H1 (cell line): ENCODE data around the gene FBXO2. TPM values are rescaled to one million over a fixed set of nuclear protein-coding genes. Genes with fewer than 3 reads are reported as not detected.
A peak's percentile ranks its signal among the peaks of the same experiment; 100 is the strongest.

Source experiments
- CBX5 ChIP-seq: fragments of 300-800, 300-1000 bp; sonication (generic); IDR thresholded peaks from 2 replicates; pipeline ENCODE4 v1.7.1; 2016; ENCODE audit warnings: antibody characterized with exemption, low read length, low read depth
- CHD1 ChIP-seq: IDR thresholded peaks from 2 replicates; pipeline ENCODE4 v1.6.1; 2012; ENCODE audit warnings: low read depth, low read length, improper control_type of control experiment
- CTCF ChIP-seq, 3 experiments: IDR thresholded peaks; 1 replicate in 2 of 3; 2 replicates in 1 of 3; pipeline versions ENCODE4 v1.5.1 to v1.6.1; 2011; ENCODE audit warnings: low read length in 3 of 3, mild to moderate bottlenecking in 3 of 3, inconsistent platforms in 2 of 3, low read depth in 1 of 3, moderate library complexity in 1 of 3; ENCODE audit not compliant: insufficient read depth in 1 of 3; ENCODE audit errors: control extremely low read depth in 1 of 3
- HDAC2 ChIP-seq, 2 experiments: fragments of 300-600 bp in 1 of 2; sonication (generic) in 1 of 2; IDR thresholded peaks; 2 replicates each; pipeline ENCODE4 v1.6.1; 2011 to 2012; ENCODE audit warnings: low read depth in 2 of 2, low read length in 2 of 2, mild to moderate bottlenecking in 2 of 2, moderate library complexity in 2 of 2, borderline replicate concordance in 1 of 2, inconsistent platforms in 1 of 2
- SIN3A ChIP-seq, 2 experiments: IDR thresholded peaks in 1 of 2; conservative IDR thresholded peaks in 1 of 2; 2 replicates each; pipeline ENCODE4 v1.6.1; 2011 to 2012; ENCODE audit warnings: low read length in 2 of 2, improper control_type of control experiment in 1 of 2, low read depth in 1 of 2, mild to moderate bottlenecking in 1 of 2
- TCF12 ChIP-seq: IDR thresholded peaks from 2 replicates; pipeline ENCODE4 v1.6.1; 2011; ENCODE audit warnings: low read depth, mild to moderate bottlenecking, low read length
- polyA plus RNA-seq, 7 experiments: library from polyadenylated mRNA; depleted of rRNA in 3 of 7; stranded (reverse) in 5 of 7; unstranded in 2 of 7; fragments of >200 nt in 5 of 7; fragments of 200-250 nt in 2 of 7; gene quantifications; 1 replicate in 5 of 7; 2 replicates in 1 of 7; 4 replicates in 1 of 7; pipeline versions ENCODE4 v1.2.1 to v1.2.3, GENCODE V29; 2011 to 2013; ENCODE audit warnings: missing spikeins in 2 of 7, mixed read lengths in 2 of 7
- total RNA-seq: library from RNA; stranded (reverse); fragmentation: NEBNext Ultra II Directional; extraction: Animal tissue kit (Norgen Biotek cat#: 25700); gene quantifications from 2 replicates; pipeline ENCODE4 v1.2.1, GENCODE V29; 2021

Gene FBXO2
- total and polyA plus RNA-seq, 2 of the 8 experiments (the other 6 are each of a cell fraction or from before 2014, with no cell fraction given), result 51.3 to 57.9 TPM

- peak in 2 of 3 experiments; percentile 82 to 85; a peak in 3 of 4 replicates for TF ChIP-seq CTCF (IDR thresholded peaks at IDR 0.05; ENCODE audit: control extremely low read depth in 1 of 3, insufficient read depth in 1 of 3, low read depth in 1 of 3, low read length in 3 of 3)
- no peak for TF ChIP-seq CBX5
- TF ChIP-seq TCF12, result no peak
- TF ChIP-seq HDAC2 (IDR thresholded peaks at IDR 0.05; ENCODE audit: borderline replicate concordance in 1 of 2, low read depth in 2 of 2, low read length in 2 of 2), result no peak
- TF ChIP-seq SIN3A (conservative IDR thresholded peaks at IDR 0.05 in 1 of 2, IDR thresholded peaks at IDR 0.05 in 1 of 2; ENCODE audit: low read depth in 1 of 2, low read length in 2 of 2), result no peak; a peak in 1 of 4 replicates
- no peak for TF ChIP-seq CHD1
Measured at GRCh38 chr1:11645670-11646265, 8.5 kb downstream of the FBXO2 start (continued).
